DMS153 treated with DMSO at 0.1 percent for 48 hours (cell line): ENCODE measurements around the gene SMCHD1.

Experiments used
- DNase-seq: peaks from one replicate; lab custom pipeline; 2025; ENCODE audit not compliant: unreplicated experiment; lab: John Stamatoyannopoulos, UW

The SMCHD1 gene

DNA sequence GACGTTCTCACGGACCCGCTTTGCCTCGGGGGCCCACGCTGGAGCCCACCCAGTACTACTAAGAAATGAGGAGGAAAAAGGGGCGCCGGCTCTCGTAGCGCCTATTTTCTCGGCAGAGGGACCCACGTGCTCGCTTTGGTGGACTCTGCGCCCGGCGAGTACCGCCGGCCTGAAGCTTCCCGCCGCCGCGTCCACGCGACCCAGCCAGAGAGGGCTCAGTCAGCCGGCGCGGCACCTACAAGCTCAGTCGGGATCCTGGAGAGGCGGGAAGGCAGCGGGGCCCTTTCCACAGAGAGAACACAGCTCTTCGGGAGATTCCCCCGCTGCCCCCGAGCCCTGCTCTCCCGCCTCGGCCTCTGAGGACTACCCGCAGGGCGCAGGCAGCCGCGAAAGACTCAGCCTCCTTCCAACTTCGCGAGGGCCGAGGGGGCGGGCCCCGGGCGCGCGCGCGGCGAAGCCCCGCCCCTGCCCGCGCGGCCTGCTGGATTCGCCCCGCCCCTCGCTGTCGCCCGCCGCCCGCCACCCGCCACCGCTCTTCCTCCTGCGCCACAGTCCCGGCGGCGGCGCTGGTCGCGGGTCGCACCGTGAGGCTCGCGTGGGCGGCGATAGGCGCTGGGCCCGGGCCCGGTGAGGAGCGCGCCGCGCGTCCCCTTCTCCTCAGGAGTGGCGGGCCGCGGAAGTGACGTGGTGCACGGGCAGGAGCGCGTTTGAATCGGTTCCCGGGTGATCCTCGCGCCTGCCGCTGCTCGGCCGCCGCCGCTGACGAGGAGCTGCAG lies at the start of gene SMCHD1:
Gene SMCHD1 (plus strand): TSS at position 549 of the 776 bp plus-strand sequence. CDS start 350 bp downstream, outside the sequence.
- DNase-seq, result peak; percentile 35

DNA sequence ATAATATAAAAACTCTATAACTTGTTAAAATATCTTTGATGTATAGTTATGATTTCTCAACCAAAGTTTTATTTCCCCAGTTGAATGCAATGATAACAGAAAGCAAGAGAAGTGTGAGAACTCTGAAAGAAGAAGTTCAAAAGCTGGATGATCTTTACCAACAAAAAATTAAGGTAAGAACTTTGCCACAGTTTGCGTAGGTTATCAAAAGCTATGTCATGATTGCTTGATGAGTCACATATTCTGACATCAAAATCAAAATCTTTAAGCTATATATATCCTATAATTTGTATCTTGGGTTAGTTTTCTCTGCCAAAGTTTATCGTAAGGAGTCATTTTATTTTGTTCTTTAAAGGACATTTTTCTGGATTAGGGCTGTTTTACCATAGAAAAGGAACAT lies 49.2 kb upstream of the SMCHD1 start:
- no peak for DNase-seq

GRCh38 chr18:2609604-2610003 lies 45.9 kb upstream of the SMCHD1 start:
- DNase-seq, result no peak

DNA sequence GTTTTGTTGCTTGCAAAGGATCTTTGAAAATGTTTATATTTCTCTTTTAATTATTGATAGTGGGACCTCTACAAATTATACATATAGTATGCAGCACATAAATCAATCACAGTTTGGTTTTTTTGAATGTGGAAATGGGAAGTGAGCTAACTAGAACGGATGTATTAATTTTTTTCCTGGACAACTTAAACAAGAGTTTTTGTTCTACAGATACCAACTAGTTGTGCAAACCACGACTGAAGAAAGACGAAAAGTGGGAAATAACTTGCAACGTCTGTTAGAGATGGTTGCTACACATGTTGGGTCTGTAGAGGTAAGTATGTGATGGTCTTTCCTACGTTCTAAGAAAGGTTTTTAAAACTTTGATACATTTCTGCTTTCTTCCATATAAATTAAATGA lies 45.0 kb upstream of the SMCHD1 start:
- DNase-seq, result no peak

- no peak for DNase-seq
Measured at GRCh38 chr18:2612996-2613395, 42.5 kb upstream of the SMCHD1 start.

DNA sequence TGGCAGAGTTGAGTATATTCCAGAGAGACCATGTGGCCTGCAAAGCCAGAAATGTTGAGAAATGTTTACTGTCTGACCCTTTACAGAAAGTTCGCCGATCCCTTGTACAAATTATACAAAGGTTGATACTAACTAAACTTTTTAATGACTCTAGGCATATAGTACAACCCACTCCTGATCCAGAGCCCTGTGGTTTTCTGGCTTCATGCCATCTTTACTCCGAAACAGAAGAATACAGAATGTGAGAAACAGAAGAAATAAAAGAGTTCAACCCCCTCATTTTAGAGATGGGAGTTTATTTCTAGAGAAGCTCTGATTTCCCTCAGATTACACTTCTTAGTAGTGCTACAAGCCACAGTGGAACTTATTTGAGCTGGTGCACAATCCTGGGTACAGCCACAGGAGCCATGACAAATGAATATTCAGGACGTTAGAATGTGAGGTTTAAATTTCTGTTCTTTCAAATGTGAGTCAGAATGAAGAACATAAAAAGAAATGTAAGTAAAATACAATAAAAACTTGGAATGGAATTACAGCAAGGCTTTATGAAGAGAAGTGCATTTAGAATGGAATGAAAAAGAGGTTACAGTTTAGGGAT lies 38.0 kb upstream of the SMCHD1 start:
- DNase-seq, result no peak

GRCh38 chr18:2618009-2618408 lies 37.5 kb upstream of the SMCHD1 start:
- DNase-seq, result no peak

DNA sequence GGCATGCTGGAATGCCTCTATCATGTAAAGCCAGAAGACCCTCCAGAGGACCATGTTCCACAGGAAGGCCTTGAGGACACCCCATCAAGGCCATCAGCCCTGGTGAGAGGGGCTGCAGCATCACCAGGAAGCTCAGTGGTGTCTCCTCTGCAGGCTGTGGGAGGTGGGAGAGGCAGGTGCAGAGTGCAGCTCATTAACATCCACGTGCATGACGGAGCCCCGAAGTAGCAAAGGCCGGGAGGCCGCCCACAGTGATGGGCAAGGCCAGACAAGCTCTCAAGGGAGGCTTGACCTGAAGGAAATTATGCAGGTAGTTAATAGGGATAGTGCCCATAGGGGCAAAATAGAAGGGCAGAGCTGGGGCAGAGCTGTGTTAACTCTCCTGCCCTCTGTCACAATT lies 30.3 kb upstream of the SMCHD1 start:
- DNase-seq, result no peak

DNA sequence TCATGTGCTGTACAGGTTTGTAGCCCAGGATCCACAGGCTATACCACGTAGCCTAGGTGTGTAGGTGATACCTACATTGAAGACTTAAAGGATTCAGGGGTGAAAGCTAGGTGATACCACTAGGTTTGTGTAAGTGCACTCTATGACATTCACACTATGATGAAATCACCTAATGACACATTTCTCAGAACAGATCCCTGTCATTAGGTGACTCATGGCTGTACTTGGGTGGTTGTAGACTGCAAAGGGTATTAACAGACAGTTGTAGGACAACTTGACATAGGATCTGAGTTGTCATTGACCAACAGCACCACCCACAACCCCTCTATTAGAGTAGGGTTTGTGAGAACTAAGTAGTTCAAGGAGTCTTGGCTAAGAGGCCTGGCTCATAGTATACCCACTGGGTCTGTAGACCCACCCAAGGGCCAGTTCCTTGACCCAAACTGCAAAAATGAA lies 27.7 kb upstream of the SMCHD1 start:
- DNase-seq, result no peak

DNA sequence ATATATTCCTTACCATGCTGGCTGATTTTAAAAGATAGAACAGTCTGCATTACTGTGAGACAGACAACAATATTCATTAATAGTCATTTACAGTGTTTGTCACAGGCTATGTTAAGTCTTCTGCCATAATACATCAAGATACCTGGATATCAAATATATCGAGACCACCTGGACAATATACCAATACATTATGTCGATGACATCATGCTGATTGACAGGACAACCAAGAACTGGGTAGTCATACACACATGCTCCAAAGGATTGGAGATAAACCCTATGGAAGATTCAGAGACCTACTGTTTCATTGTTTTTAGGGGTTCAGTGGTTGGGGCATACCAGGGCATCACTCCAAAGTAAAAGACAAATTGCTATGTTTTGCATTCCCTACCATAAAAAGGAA lies 26.5 kb upstream of the SMCHD1 start:
- DNase-seq, result no peak

DNA sequence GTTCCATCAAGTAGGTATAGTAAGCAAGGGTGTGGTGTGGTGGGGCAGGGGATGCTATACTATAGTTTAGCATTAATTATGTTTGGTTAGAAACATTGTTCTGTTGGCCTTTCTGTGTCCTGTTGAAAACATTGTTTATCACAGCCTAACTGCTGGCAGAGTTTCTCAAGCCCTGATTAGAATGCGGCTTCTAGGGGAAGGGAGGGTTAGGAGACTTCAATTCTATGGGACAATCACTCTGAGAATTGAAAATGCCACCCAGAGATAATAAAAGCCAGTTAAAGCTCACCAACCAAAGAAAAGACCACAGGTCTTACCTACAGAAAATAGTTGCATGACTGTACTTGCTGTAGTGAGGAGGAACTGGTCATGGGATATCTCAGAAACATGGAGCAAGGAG lies 19.9 kb upstream of the SMCHD1 start:
- DNase-seq, result no peak

GRCh38 chr18:2636126-2636631 lies 19.3 kb upstream of the SMCHD1 start:
- DNase-seq, result no peak

DNA sequence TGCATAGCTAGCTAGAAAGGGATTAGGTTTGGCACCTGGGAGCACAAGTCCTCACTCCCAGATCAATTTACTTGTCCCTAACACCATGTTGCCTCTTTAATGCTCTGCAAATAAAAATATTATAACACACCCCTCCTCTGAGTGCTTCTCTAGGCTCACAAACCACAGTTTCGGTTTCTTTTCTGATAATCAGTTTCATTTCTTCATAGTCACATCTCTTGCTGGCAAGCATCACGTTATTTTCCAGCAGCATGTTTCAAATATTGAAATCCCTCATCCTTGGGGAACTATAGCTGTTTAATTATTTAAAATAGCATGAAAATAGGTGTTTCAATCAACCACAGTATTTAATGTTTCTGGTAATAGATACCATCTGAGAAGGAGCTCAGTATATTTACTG lies 13.9 kb upstream of the SMCHD1 start:
- DNase-seq, result no peak

- no peak for DNase-seq
Measured at GRCh38 chr18:2642771-2643170, 12.8 kb upstream of the SMCHD1 start.

GRCh38 chr18:2644535-2644934 lies 11.0 kb upstream of the SMCHD1 start:
- DNase-seq, result no peak

DNA sequence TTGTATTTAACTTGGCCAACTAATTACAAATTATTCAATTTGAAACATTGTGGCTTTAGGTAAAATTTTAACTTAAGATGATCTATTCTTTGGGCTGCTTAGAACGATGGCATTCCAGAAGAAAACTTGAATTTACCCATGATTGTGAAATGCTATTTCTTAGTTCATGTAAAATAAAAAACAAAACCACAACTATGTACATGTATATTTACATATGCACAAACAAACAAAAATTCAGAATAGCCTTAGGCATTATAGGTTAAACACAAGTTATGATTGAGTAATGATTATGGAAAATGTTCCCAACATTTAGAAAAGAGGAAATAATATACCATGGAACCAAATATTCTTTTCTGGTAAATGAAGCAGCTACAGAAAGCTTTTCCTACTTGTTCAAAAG lies 3.5 kb upstream of the SMCHD1 start:
- DNase-seq, result no peak

DNA sequence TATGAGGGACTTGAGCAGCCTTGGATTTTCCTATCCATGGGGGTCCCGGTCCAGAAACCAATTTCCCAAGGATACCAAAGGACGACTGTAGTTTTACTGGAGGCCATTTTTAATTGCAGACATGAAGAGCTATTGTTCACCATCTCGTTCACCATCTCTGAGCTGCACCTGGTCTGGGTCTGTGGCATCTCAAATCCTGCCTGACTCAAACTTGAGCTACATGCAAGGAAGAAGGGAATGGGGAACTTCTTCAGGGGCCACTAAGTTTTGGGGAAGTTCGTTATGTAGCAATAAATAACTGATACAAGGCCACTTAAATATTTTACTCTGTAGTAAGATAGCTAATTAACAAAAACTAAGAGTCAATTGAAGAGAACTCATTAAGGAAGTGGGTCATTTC lies 2.1 kb upstream of the SMCHD1 start:
- DNase-seq, result no peak

- no peak for DNase-seq
Measured at GRCh38 chr18:2654169-2654927, 1.2 kb upstream of the SMCHD1 start.

- DNase-seq, result no peak
Measured at GRCh38 chr18:2654928-2655177, 673 bp upstream of the SMCHD1 start.

GRCh38 chr18:2655954-2656236 lies 369 bp downstream of the SMCHD1 start:
- DNase-seq, result no peak

GRCh38 chr18:2656237-2656980 lies 883 bp downstream of the SMCHD1 start:
- no peak for DNase-seq
